HEK293 (cell line): Measurements from ENCODE around the gene R3HDM2.

Experiments
- CTCF ChIA-PET: fragments of 350-600 bp; formaldehyde crosslinking; extraction: SDS; loops from one replicate; lab custom pipeline; 2021; ENCODE audit warnings: antibody characterized with exemption; lab: Yijun Ruan, JAX
- POLR2A ChIA-PET: fragments of 300-600 bp; formaldehyde crosslinking; extraction: SDS; loops from one replicate; lab custom pipeline; 2020; ENCODE audit warnings: antibody characterized with exemption, inconsistent platforms; lab: Yijun Ruan, JAX
- H3K27ac ChIP-seq: fragments of 200-500 bp; sonication (Bioruptor generic); 2 replicates; pipeline ENCODE4 v1.5.1; 2014; ENCODE audit warnings: low read depth, low read length, control low read depth, inconsistent platforms; ENCODE audit errors: extremely low read depth
- H3K36me3 ChIP-seq, 2 experiments: fragments of 200-500 bp in 1 of 2; sonication (Bioruptor generic) in 1 of 2; 1 replicate in 1 of 2; 2 replicates in 1 of 2; pipeline ENCODE4 v1.5.1; 2014 to 2017; ENCODE audit warnings: inconsistent platforms in 2 of 2, low read length in 2 of 2; ENCODE audit not compliant: control insufficient read depth in 2 of 2, insufficient read depth in 1 of 2
- H3K4me1 ChIP-seq: fragments of 200-500 bp; sonication (Bioruptor generic); 2 replicates; pipeline ENCODE4 v1.5.1; 2014; ENCODE audit warnings: mild to moderate bottlenecking, low read length, inconsistent platforms; ENCODE audit not compliant: control insufficient read depth, insufficient read depth
- H3K4me3 ChIP-seq: 2 replicates; pipeline ENCODE4 v1.5.1; 2011; ENCODE audit warnings: low read depth, mild to moderate bottlenecking, control low read depth, low read length, moderate library complexity
- H3K9me3 ChIP-seq: fragments of 200-500 bp; sonication (Bioruptor generic); 2 replicates; pipeline ENCODE4 v1.5.1; 2014; ENCODE audit warnings: low read depth, low read length, inconsistent platforms; ENCODE audit not compliant: control insufficient read depth, insufficient read depth
- EGR2 ChIP-seq: fragments of 450-650 bp; formaldehyde crosslinking; IDR thresholded peaks from 2 replicates; pipeline ENCODE4 v1.5.1; 2016; ENCODE audit warnings: low read depth, missing biosample characterization, missing genetic modification characterization
- FEZF1 ChIP-seq: fragments of 450-650 bp; formaldehyde crosslinking; IDR thresholded peaks from 2 replicates; pipeline ENCODE4 v1.5.1; 2016; ENCODE audit warnings: missing biosample characterization, missing genetic modification characterization
- KLF16 ChIP-seq: fragments of 450-650 bp; formaldehyde crosslinking; IDR thresholded peaks from 2 replicates; pipeline ENCODE4 v1.5.1; 2017; ENCODE audit warnings: missing biosample characterization, missing genetic modification characterization
- RBAK ChIP-seq: fragments of 450-650 bp; formaldehyde crosslinking; IDR thresholded peaks from 2 replicates; pipeline ENCODE4 v1.5.1; 2016; ENCODE audit warnings: missing biosample characterization, missing genetic modification characterization
- ZBTB48 ChIP-seq: fragments of 450-650 bp; formaldehyde crosslinking; IDR thresholded peaks from 2 replicates; pipeline ENCODE4 v1.5.1; 2016; ENCODE audit warnings: missing biosample characterization, missing genetic modification characterization
- ZFHX2 ChIP-seq: fragments of 450-650 bp; formaldehyde crosslinking; conservative IDR thresholded peaks from 2 replicates; pipeline ENCODE4 v1.5.1; 2016; ENCODE audit warnings: missing biosample characterization, missing genetic modification characterization
- ZNF112 ChIP-seq: fragments of 450-650 bp; formaldehyde crosslinking; IDR thresholded peaks from 2 replicates; pipeline ENCODE4 v1.5.0; 2017; ENCODE audit warnings: missing biosample characterization, missing genetic modification characterization
- ZNF169 ChIP-seq: fragments of 450-650 bp; formaldehyde crosslinking; IDR thresholded peaks from 2 replicates; pipeline ENCODE4 v1.5.1; 2016; ENCODE audit warnings: missing biosample characterization, missing genetic modification characterization
- ZNF19 ChIP-seq: fragments of 450-650 bp; formaldehyde crosslinking; IDR thresholded peaks from 2 replicates; pipeline ENCODE4; 2016; ENCODE audit warnings: missing biosample characterization, missing genetic modification characterization, low read depth
- ZNF211 ChIP-seq: fragments of 450-650 bp; formaldehyde crosslinking; IDR thresholded peaks from 2 replicates; pipeline ENCODE4 v1.5.1; 2016; ENCODE audit warnings: low read depth, missing biosample characterization, missing genetic modification characterization
- ZNF248 ChIP-seq: fragments of 450-650 bp; formaldehyde crosslinking; IDR thresholded peaks from 2 replicates; pipeline ENCODE4 v1.5.1; 2017; ENCODE audit warnings: missing biosample characterization, missing genetic modification characterization
- ZNF391 ChIP-seq: fragments of 450-650 bp; formaldehyde crosslinking; IDR thresholded peaks from 2 replicates; pipeline ENCODE4 v1.5.1; 2016; ENCODE audit warnings: low read depth, missing biosample characterization, missing genetic modification characterization, borderline replicate concordance
- ZNF433 ChIP-seq: fragments of 450-650 bp; formaldehyde crosslinking; IDR thresholded peaks from 2 replicates; pipeline ENCODE4 v1.5.1; 2016; ENCODE audit warnings: missing biosample characterization, missing genetic modification characterization, low read depth
- ZNF558 ChIP-seq: fragments of 450-650 bp; formaldehyde crosslinking; IDR thresholded peaks from 2 replicates; pipeline ENCODE4 v1.5.1; 2016; ENCODE audit warnings: missing biosample characterization, missing genetic modification characterization
- ZNF560 ChIP-seq: fragments of 450-650 bp; formaldehyde crosslinking; IDR thresholded peaks from 2 replicates; pipeline ENCODE4 v1.5.1; 2017; ENCODE audit warnings: missing biosample characterization, missing genetic modification characterization, borderline replicate concordance
- ZNF624 ChIP-seq: fragments of 450-650 bp; formaldehyde crosslinking; IDR thresholded peaks from 2 replicates; pipeline ENCODE4 v1.5.1; 2017; ENCODE audit warnings: missing biosample characterization, missing genetic modification characterization
- ZNF677 ChIP-seq: fragments of 450-650 bp; IDR thresholded peaks from 2 replicates; pipeline ENCODE4 v1.5.0; 2018; ENCODE audit warnings: missing biosample characterization, mild to moderate bottlenecking, missing genetic modification characterization, moderate library complexity
- ZSCAN23 ChIP-seq: fragments of 450-650 bp; formaldehyde crosslinking; IDR thresholded peaks from 2 replicates; pipeline ENCODE4 v1.5.1; 2016; ENCODE audit warnings: missing biosample characterization, missing genetic modification characterization
- ZSCAN30 ChIP-seq: fragments of 450-650 bp; IDR thresholded peaks from 2 replicates; pipeline ENCODE4 v1.5.1; 2018; ENCODE audit warnings: missing biosample characterization, mild to moderate bottlenecking, missing genetic modification characterization, moderate library complexity
- TF ChIP-seq, protein P1 (sequence below): fragments of 450-650 bp; IDR thresholded peaks from 2 replicates; pipeline ENCODE4 v1.5.1; 2018; ENCODE audit warnings: missing biosample characterization, mild to moderate bottlenecking, missing genetic modification characterization
- TF ChIP-seq, protein P2 (sequence below): fragments of 450-650 bp; formaldehyde crosslinking; IDR thresholded peaks from 2 replicates; pipeline ENCODE4 v1.5.1; 2016; ENCODE audit warnings: missing biosample characterization, missing genetic modification characterization
- TF ChIP-seq, protein P3 (sequence below): fragments of 450-650 bp; formaldehyde crosslinking; IDR thresholded peaks from 2 replicates; pipeline ENCODE4 v1.5.1; 2016; ENCODE audit warnings: missing biosample characterization, missing genetic modification characterization

The R3HDM2 gene

DNA sequence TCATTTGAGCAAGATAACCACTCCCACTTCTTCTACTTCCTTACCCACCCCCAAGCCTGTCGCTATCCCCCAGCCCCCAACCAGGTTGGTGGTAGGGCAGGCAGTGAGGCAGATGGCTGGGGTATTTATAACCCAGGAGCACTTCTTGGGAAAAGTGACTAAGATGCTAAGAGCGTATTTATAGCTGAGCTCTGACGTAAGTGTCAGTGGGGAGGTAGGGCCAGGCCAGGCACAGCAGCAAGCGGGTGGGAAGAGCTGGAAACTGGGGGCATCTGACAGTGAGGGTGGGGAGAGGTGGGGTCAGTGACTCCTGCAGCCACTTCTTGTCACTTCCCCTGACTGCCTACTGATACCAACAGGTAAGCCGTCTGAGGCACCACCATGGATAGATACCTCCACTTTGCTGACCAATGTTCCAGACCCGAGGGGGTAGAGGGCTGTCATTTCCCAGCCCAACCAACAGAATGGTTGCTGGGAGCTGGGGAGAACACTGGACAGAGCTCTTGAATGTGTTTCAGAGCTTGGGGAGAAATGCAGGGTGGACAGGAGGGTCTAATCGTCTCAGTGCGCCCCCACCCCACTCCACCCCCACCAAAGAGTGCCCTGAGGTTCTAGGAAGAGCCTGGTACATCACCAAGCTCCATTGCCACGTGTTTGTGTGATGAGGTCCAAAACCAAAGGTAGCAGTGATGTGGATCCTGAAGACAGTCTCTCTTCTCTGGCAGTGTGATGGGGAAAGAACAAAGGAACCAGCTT is 21.5 kb upstream of the R3HDM2 start (continued):
- TF ChIP-seq ZSCAN30 (tag by site-specific recombination) (no peak), ZNF433 (no peak), ZNF624 (tag by site-specific recombination) (no peak), ZNF677 (no peak), ZNF560 (tag by site-specific recombination) (no peak), ZSCAN23 (tag by site-specific recombination) (no peak), ZNF211 (tag by site-specific recombination) (no peak), ZNF19 (tag by site-specific recombination) (no peak), ZNF248 (tag by site-specific recombination) (no peak), ZNF558 (tag by site-specific recombination) (no peak), RBAK (tag by site-specific recombination) (no peak), ZBTB48 (no peak), ZNF169 (tag by site-specific recombination) (no peak), ZNF391 (no peak), EGR2 (tag by site-specific recombination) (peak; percentile 32; the same call in 1 of the 2 replicates), FEZF1 (tag by site-specific recombination) (no peak), KLF16 (tag by site-specific recombination) (peak; percentile 57; the same call in 1 of the 2 replicates)
- TF ChIP-seq, protein P1, sequence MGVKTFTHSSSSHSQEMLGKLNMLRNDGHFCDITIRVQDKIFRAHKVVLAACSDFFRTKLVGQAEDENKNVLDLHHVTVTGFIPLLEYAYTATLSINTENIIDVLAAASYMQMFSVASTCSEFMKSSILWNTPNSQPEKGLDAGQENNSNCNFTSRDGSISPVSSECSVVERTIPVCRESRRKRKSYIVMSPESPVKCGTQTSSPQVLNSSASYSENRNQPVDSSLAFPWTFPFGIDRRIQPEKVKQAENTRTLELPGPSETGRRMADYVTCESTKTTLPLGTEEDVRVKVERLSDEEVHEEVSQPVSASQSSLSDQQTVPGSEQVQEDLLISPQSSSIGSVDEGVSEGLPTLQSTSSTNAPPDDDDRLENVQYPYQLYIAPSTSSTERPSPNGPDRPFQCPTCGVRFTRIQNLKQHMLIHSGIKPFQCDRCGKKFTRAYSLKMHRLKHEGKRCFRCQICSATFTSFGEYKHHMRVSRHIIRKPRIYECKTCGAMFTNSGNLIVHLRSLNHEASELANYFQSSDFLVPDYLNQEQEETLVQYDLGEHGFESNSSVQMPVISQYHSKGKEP (tag by site-specific recombination), result no peak
- TF ChIP-seq, protein P2, sequence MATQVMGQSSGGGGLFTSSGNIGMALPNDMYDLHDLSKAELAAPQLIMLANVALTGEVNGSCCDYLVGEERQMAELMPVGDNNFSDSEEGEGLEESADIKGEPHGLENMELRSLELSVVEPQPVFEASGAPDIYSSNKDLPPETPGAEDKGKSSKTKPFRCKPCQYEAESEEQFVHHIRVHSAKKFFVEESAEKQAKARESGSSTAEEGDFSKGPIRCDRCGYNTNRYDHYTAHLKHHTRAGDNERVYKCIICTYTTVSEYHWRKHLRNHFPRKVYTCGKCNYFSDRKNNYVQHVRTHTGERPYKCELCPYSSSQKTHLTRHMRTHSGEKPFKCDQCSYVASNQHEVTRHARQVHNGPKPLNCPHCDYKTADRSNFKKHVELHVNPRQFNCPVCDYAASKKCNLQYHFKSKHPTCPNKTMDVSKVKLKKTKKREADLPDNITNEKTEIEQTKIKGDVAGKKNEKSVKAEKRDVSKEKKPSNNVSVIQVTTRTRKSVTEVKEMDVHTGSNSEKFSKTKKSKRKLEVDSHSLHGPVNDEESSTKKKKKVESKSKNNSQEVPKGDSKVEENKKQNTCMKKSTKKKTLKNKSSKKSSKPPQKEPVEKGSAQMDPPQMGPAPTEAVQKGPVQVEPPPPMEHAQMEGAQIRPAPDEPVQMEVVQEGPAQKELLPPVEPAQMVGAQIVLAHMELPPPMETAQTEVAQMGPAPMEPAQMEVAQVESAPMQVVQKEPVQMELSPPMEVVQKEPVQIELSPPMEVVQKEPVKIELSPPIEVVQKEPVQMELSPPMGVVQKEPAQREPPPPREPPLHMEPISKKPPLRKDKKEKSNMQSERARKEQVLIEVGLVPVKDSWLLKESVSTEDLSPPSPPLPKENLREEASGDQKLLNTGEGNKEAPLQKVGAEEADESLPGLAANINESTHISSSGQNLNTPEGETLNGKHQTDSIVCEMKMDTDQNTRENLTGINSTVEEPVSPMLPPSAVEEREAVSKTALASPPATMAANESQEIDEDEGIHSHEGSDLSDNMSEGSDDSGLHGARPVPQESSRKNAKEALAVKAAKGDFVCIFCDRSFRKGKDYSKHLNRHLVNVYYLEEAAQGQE (tag by site-specific recombination), result no peak; the same call in 1 of the 2 replicates
- TF ChIP-seq, protein P3, sequence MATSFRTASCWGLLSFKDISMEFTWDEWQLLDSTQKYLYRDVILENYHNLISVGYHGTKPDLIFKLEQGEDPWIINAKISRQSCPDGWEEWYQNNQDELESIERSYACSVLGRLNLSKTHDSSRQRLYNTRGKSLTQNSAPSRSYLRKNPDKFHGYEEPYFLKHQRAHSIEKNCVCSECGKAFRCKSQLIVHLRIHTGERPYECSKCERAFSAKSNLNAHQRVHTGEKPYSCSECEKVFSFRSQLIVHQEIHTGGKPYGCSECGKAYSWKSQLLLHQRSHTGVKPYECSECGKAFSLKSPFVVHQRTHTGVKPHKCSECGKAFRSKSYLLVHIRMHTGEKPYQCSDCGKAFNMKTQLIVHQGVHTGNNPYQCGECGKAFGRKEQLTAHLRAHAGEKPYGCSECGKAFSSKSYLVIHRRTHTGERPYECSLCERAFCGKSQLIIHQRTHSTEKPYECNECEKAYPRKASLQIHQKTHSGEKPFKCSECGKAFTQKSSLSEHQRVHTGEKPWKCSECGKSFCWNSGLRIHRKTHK (tag by site-specific recombination), result no peak
- TF ChIP-seq, all 188 proteins: peak for 18

DNA sequence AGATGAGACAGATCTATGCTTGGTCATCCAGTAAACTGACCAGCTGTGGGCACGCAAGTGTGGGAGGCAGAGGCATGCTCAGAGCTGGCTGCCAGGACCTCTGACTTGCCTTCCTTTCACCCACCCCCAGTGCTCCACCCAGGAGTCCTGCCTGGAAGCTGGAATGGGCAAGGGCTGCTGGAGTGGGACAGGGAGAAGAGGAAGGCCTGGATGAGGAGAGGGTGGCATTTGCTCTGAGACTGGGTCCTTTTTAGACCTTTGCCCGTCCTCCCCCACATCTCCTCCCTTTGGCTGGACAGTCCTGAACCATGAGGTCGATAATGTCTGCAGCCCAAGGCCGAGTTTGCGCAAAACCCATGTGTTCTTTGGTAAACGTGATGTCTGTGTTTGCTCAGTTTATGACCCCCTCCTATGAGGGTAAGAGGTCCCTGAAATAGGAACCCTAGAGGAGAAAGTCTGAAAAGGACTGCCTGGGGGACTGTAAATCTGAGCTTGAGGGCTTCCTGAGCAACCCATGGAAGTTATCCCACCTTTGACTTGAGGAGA is 20.5 kb upstream of the R3HDM2 start:
- POLR2A ChIA-PET, result interaction anchor here (0.5 kb wide), 1 partner anchor 13 kb away, joined by 4 read pairs; no protein-coding TSS in a partner anchor
- no peaks in the 10 kb centered on the region for H3K36me3 ChIP-seq
- no peak for TF ChIP-seq ZNF112
- TF ChIP-seq ZFHX2 (tag by site-specific recombination), result peak; percentile 69
- no peak overlapping the region for H3K27ac ChIP-seq
- no peak overlapping the region for H3K4me3 ChIP-seq
- peaks cover 7% of the 10 kb centered on the region; the same call in 1 of the 2 replicates for H3K4me1 ChIP-seq
- CTCF ChIA-PET, result interaction anchor here (0.6 to 9.7 kb wide), 15 partner anchors 11 to 237 kb away, joined by 3 to 219 read pairs (median 17); partner anchors contain the start of genes INHBC and NXPH4
- no peaks in the 10 kb centered on the region for H3K9me3 ChIP-seq
